Skeletal muscle cell (primary cell): ENCODE results near the gene TSSK6.
"Not testable (repeated sequence)": the region's sequence is repeated elsewhere in the genome, so short reads cannot be mapped to it uniquely, and the experiment has no call there.

Source experiments
- DNase-seq: peaks from one replicate; pipeline ENCODE4 v3.0.0-alpha.2; 2010; ENCODE audit warnings: low read depth
- H3K4me3 ChIP-seq: 2 replicates; pipeline ENCODE4 v1.5.1; 2011; ENCODE audit warnings: low read depth, mild to moderate bottlenecking, control low read depth, low read length, moderate library complexity

The TSSK6 gene

DNA sequence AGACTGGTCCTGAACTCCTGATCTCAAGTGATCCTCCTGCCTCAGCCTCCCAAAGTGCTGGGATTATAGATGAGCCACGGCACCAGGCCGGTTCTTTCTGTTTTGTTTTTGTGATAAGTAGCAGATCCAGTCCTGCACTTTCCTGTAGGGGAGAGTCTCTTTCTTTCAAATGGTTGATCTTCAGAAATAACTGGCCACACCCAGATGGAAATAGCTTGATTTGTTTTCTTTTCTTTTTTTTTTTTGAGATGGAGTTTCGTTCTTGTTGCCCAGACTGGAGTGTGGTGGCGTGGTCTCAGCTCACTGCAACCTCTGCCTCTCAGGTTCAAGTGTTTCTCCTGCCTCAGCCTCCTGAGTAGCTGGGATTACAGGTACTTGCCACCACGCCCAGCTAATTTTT, 43.2 kb downstream of the TSSK6 start:
- not testable (repeated sequence) for DNase-seq, H3K4me3 ChIP-seq

DNA sequence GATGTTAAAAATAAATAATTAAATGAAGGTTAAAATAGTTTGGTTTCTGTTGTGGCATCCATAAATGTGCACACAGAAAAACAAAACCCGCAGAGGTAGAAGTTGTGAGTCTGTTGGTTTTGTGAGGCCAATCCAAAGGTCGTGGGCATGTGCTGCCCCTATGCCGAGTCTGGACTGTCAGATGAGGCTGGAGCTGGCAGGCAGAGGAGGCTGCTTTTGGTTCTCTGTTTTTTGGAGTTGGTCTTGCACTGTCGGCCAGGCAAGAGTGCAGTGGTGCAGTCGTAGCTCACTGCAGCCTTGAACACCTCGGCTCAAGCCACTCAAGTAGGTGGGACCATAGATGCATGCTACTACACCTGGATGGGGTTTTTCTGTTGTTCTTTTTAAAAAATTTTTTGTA, 43.7 kb downstream of the TSSK6 start:
- no peak for DNase-seq
- no peak overlapping the region for H3K4me3 ChIP-seq

DNA sequence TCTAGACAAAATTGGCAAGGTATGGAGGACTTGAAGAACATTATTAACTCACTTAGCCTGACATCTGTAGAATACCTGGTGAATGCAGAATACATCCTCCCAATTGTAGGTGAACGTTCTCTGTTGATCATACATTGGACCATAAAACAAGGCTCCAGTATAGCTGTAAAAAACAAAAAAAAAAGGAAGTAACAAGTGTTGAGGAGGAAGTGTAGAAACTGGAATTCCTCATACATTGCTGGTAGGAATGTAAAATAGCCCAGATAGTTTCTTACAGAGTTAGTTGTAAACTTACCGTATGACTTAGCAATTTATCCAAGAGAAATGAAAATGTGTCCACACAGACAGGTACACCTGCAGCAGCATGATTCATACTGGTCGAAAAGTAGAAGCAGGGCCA, 44.8 kb downstream of the TSSK6 start:
- no peak for DNase-seq
- H3K4me3 ChIP-seq: no peak overlapping the region

DNA sequence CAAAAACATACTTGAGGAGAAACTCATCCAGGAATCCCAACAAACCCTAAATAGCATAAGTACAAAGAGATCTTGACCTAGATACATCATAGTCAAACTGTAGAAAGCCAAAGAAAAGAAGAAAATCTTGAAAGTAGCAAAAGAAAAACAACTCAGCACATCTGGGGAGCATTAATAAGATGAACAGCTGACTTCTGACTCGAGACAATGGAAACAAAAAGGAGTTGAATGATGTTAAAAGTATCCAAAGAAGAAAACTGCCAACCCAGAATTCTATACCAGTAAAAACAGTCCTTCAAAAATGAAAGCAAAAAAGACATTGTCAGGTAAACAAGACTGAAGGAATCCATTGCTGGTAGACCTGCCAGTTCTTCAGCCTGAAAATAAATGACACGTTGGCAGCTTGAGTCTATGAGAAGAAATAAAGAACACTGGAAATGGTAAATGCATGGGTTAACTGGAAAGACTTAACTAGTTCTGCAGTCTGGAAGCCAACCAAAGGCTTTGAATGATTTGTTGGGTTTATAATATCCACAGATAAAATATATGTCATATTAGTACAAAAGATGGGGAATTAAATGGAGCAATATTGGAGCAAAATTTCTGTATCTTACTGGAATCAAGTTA, 46.8 kb downstream of the TSSK6 start:
- no peak overlapping the region for H3K4me3 ChIP-seq
- no peak for DNase-seq

DNA sequence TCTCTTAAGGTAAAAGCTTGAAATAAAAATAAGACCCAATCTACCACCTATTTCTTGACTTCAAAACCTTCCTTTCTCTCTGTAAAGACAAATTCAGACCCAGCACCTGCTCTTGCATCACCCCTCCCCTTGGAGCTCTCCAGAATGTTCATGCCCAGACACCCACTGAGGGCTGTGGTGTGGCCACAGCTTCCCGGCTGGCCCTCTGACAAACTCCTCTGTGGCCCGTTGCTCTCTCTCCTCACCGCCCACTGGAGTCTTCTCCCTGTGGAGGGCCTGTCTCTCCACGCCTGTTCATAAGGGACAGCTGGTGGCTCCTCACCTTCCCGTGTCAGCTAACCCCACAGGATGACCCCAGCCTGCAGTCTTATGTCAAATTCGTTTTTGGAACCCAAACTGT, 49.1 kb downstream of the TSSK6 start:
- no peak for DNase-seq
- no peak overlapping the region for H3K4me3 ChIP-seq

DNA sequence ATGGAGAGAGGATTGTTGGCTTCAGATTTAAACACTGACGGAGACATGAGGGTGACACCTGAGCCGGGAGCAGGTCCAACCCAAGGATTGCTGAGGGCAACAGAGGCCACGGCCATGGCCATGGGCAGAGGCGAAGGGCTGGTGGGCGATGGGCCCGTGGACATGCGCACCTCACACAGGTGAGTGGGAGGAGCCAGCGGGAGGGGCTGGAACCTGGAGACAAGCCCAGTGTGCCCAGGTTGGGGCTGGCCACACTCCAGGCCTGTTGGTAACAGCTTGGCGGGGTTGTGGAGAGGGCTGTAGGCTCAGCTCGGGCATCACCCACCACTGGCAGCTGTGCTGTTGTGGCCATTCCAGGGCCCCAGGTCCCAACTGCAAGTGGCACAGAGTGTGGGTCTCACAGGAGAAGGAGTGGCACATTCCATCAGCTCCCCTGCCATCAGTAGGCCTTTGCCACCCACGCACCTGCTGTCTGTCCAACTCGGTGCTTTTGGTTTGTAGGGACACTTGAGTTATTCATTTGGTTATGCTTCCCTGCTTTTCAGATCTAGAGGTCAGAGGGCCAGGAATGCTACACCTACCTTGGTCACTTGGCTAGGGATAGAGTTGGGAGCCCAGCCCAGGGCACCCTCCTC, 49.8 kb downstream of the TSSK6 start:
- no peak for DNase-seq
- H3K4me3 ChIP-seq: no peak overlapping the region

DNA sequence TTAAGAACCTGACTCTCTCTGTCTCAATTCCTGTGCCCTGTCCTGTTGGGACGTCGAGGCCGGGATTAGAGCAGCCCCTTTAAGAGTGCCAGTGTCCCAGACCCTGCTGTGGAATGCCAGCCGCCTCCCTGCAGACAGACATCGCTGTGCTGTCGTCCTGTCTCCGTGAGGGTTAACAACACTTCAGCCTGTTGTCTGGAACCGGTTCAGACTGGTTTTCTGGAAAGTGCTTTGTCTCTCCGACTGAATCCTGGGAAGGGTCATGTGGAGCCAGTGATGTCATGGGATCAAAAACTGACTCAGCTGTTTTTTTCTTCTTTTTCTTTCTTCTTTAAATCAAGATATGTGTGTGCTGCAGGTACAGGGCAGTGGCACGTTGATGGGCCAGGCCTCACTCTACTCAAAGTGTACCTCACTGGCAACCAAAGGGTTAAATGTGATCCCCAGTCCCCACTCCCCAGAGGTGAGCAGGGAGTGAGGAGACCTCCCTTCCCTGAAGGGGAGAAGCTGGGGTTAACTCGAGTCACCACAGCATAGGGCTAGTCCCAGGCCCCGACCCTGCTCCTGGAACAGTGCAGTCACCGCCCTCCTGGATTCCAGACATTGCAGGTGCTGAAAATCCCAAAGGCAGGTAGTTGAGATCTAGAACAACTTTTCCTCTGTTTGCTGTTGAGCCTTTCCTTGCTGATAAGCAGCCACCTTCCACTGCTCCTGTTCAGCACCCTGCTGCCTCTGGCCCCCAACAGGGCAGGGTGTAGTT, 50.8 kb downstream of the TSSK6 start:
- H3K4me3 ChIP-seq: no peak overlapping the region
- DNase-seq: no peak
